IMR-90 (cell line): ENCODE results near the gene LIMCH1. TPM values are rescaled to one million over a fixed set of nuclear protein-coding genes. Genes with fewer than 3 reads are reported as not detected.

Experiments
- ATAC-seq: fragments of 200-7000 bp; cut with Tn5 transposase; 2 replicates; pipeline ENCODE4 v1.9.1; 2020; ENCODE audit warnings: low read depth, mild to moderate bottlenecking, moderate library complexity
- BruUV-seq: library from RNA; stranded (reverse); fragments of 400-500 nt; replicated peaks from 2 replicates; lab custom pipeline; 2021; lab: Mats Ljungman, UMichigan
- CTCF ChIA-PET: fragments of 300-600 bp; formaldehyde crosslinking; extraction: SDS; loops from one replicate; lab custom pipeline; 2021; ENCODE audit warnings: antibody characterized with exemption; lab: Yijun Ruan, JAX
- POLR2A ChIA-PET: fragments of 300-600 bp; sonication (Branson Sonifier 250); formaldehyde crosslinking; loops from one replicate; lab custom pipeline; 2022; ENCODE audit warnings: antibody characterized with exemption; ENCODE audit not compliant: unreplicated experiment; lab: Charles Lee
- DNase-seq: peaks from one replicate; pipeline ENCODE4 v3.0.0; 2013
- H2AFZ ChIP-seq: replicated peaks from 2 replicates; pipeline ENCODE3; 2013; ENCODE audit warnings: low read length, mild to moderate bottlenecking; ENCODE audit not compliant: poor library complexity
- H2AK5ac ChIP-seq: 2 replicates; pipeline ENCODE4 v1.6.1; 2013; ENCODE audit warnings: low read depth, low read length, inconsistent platforms
- H2AK9ac ChIP-seq: replicated peaks from 2 replicates; pipeline ENCODE3; 2013; ENCODE audit warnings: mild to moderate bottlenecking, low read depth, low read length, moderate library complexity; ENCODE audit not compliant: poor library complexity
- H2BK120ac ChIP-seq: 2 replicates; pipeline ENCODE4 v1.6.1; 2013; ENCODE audit warnings: low read depth, low read length, inconsistent platforms
- H2BK15ac ChIP-seq: 3 replicates; pipeline ENCODE4 v1.6.1; 2013; ENCODE audit warnings: low read depth, low read length, inconsistent platforms
- H2BK20ac ChIP-seq: 2 replicates; pipeline ENCODE4 v1.6.1; 2013; ENCODE audit warnings: low read depth, mild to moderate bottlenecking, inconsistent platforms, low read length, moderate library complexity
- H2BK5ac ChIP-seq: 2 replicates; pipeline ENCODE4 v1.6.1; 2013; ENCODE audit warnings: mild to moderate bottlenecking, low read depth, low read length, inconsistent platforms; ENCODE audit not compliant: poor library complexity, severe bottlenecking
- H3K14ac ChIP-seq: replicated peaks from 2 replicates; pipeline ENCODE4 v1.6.1; 2013; ENCODE audit warnings: low read depth, low read length, inconsistent platforms
- H3K18ac ChIP-seq: 2 replicates; pipeline ENCODE4 v1.6.1; 2013; ENCODE audit warnings: low read depth, low read length, control low read depth
- H3K23ac ChIP-seq: 2 replicates; pipeline ENCODE4 v1.6.1; 2013; ENCODE audit warnings: low read depth, low read length, inconsistent platforms
- H3K27ac ChIP-seq: 2 replicates; pipeline ENCODE4 v1.5.1; 2013; ENCODE audit warnings: mild to moderate bottlenecking, control low read depth, low read length; ENCODE audit not compliant: insufficient read depth
- H3K27me3 ChIP-seq: 2 replicates; pipeline ENCODE4 v1.6.1; 2013; ENCODE audit warnings: low read length; ENCODE audit not compliant: control insufficient read depth, insufficient read depth
- H3K36me3 ChIP-seq: 2 replicates; pipeline ENCODE4 v1.6.1; 2013; ENCODE audit warnings: low read length, mixed read lengths; ENCODE audit not compliant: control insufficient read depth, insufficient read depth
- H3K4ac ChIP-seq: 2 replicates; pipeline ENCODE4 v1.6.1; 2013; ENCODE audit warnings: low read depth, low read length, inconsistent platforms
- H3K4me1 ChIP-seq: 2 replicates; pipeline ENCODE4 v1.6.1; 2013; ENCODE audit warnings: low read length, mixed read lengths; ENCODE audit not compliant: control insufficient read depth, insufficient read depth
- H3K4me2 ChIP-seq: 2 replicates; pipeline ENCODE4 v1.6.1; 2013; ENCODE audit warnings: low read depth, mild to moderate bottlenecking, control low read depth, low read length, moderate library complexity
- H3K4me3 ChIP-seq: 2 replicates; pipeline ENCODE4 v1.5.1; 2013; ENCODE audit warnings: low read depth, mild to moderate bottlenecking, control low read depth, low read length, moderate library complexity; ENCODE audit not compliant: insufficient read depth
- H3K56ac ChIP-seq: 2 replicates; pipeline ENCODE4 v1.6.1; 2013; ENCODE audit warnings: low read length, inconsistent platforms; ENCODE audit not compliant: insufficient read depth; ENCODE audit errors: extremely low read depth
- H3K79me1 ChIP-seq, 2 experiments: 2 replicates each; pipeline ENCODE4 v1.6.1; 2013; ENCODE audit warnings: low read length in 2 of 2, inconsistent platforms in 1 of 2, low read depth in 1 of 2
- H3K9ac ChIP-seq: 2 replicates; pipeline ENCODE4 v1.6.1; 2013; ENCODE audit warnings: low read depth, low read length, control low read depth
- H3K9me1 ChIP-seq: 2 replicates; pipeline ENCODE4 v1.6.1; 2013; ENCODE audit warnings: low read length, inconsistent platforms; ENCODE audit not compliant: insufficient read depth
- H3K9me3 ChIP-seq: 2 replicates; pipeline ENCODE4 v1.6.1; 2013; ENCODE audit warnings: low read length; ENCODE audit not compliant: control insufficient read depth, insufficient read depth
- H4K20me1 ChIP-seq: 2 replicates; pipeline ENCODE4 v1.6.1; 2013; ENCODE audit warnings: low read length, inconsistent platforms; ENCODE audit not compliant: insufficient read depth
- H4K5ac ChIP-seq: 2 replicates; pipeline ENCODE4 v1.6.1; 2013; ENCODE audit warnings: mild to moderate bottlenecking, low read depth, low read length, control low read depth
- H4K8ac ChIP-seq, 2 experiments: 2 replicates each; pipeline ENCODE4 v1.6.1; 2013; ENCODE audit warnings: low read depth in 2 of 2, low read length in 2 of 2, control low read depth in 1 of 2, inconsistent platforms in 1 of 2
- H4K91ac ChIP-seq: 2 replicates; pipeline ENCODE4 v1.6.1; 2013; ENCODE audit warnings: low read depth, low read length, inconsistent platforms; ENCODE audit not compliant: insufficient read depth
- CHD1 ChIP-seq: IDR thresholded peaks from 2 replicates; pipeline ENCODE4 v1.6.1; 2012; ENCODE audit warnings: low read depth, low read length, improper control_type of control experiment
- ELK1 ChIP-seq: fragments of 150-350 bp; IDR thresholded peaks from 2 replicates; pipeline ENCODE4 v1.6.1; 2016; ENCODE audit warnings: low read depth, mild to moderate bottlenecking, low read length, moderate library complexity, borderline replicate concordance
- MAZ ChIP-seq: IDR thresholded peaks from 2 replicates; pipeline ENCODE4 v1.6.1; 2012; ENCODE audit warnings: low read depth, mild to moderate bottlenecking, low read length, improper control_type of control experiment, moderate library complexity, borderline replicate concordance
- POLR2A ChIP-seq: IDR thresholded peaks from 2 replicates; pipeline ENCODE4 v1.6.1; 2012; ENCODE audit warnings: mild to moderate bottlenecking, low read depth, low read length
- RFX5 ChIP-seq: IDR thresholded peaks from 2 replicates; pipeline ENCODE4 v1.8.0; 2012; ENCODE audit warnings: low read depth, mild to moderate bottlenecking, low read length, moderate library complexity
- SMC3 ChIP-seq: fragments of 150-350 bp; IDR thresholded peaks from 2 replicates; pipeline ENCODE4 v1.6.1; 2016; ENCODE audit warnings: low read depth, mild to moderate bottlenecking, antibody characterized with exemption, low read length, moderate library complexity
- WGBS, 2 experiments: methylation state at CpG; one replicate each; pipeline versions ENCODE4 v1.1.5 to v1.1.7; 2013; ENCODE audit warnings: missing lambda C conversion rate in 2 of 2; ENCODE audit not compliant: insufficient read length in 1 of 2; ENCODE audit errors: extremely low coverage in 2 of 2; 5-methylcytosine and 5-hydroxymethylcytosine counted together
- dilution Hi-C: fragments of 300-500 bp; cut with HindIII; formaldehyde crosslinking; loops from one replicate; pipeline ENCODE4 v1.14.3; 2018; ENCODE audit warnings: low sequenced_read_pairs; ENCODE audit not compliant: unreplicated experiment
- in situ Hi-C: fragments of 300-500 bp; cut with MboI; formaldehyde crosslinking; loops from 3 replicates; pipeline ENCODE4 v1.14.3; 2019; ENCODE audit warnings: low sequenced_read_pairs, inconsistent platforms, mixed read lengths
- intact Hi-C: fragments of 100-400 bp; cut with micrococcal nuclease; formaldehyde crosslinking; loops from 2 replicates; pipeline ENCODE4 v1.10.0; 2022
- polyA plus RNA-seq, 3 experiments: library from polyadenylated mRNA; depleted of rRNA; stranded (reverse); fragments of >200 nt; gene quantifications; 2 replicates each; pipeline ENCODE4 v1.2.3, GENCODE V29; 2012; ENCODE audit warnings: low replicate concordance in 1 of 3
- total RNA-seq: library from RNA; depleted of rRNA; stranded (reverse); fragments of >200 nt; gene quantifications from 2 replicates; pipeline ENCODE4 v1.2.3, GENCODE V29; 2012
- TF ChIP-seq, protein P1 (sequence below): conservative IDR thresholded peaks from 2 replicates; pipeline ENCODE4 v1.5.1; 2012; ENCODE audit warnings: mild to moderate bottlenecking, low read depth, low read length, improper control_type of control experiment

The LIMCH1 gene
- total and polyA plus RNA-seq, 2 of the 4 experiments (the other 2 are of a cell fraction) = 0.89 to 2.9 TPM

DNA sequence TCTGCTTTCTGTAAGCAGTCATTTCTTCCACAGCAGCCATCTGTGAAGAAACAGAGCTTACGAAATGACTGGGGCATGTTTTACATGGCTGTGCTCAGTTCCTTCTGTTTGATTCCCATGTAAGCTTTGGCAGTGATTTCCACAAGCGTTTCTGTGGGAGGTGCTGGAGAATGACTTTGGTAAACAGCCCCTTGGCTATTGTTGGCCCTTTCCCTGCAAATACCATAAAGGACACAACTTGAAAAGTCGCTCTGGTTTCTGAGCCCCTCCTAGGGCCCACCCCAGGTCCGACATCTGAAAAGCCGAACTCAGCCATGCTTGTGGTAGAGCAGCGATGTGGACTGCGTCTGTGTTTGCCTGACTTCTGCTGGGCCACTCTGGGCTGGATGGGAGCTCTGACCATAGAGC is 3.7 kb downstream of the LIMCH1 start:
- dilution Hi-C loops = no loop called here
- CTCF ChIA-PET = interaction anchor here (0.7 kb wide), 1 partner anchor 57 kb away, joined by 4 read pairs; no protein-coding TSS in a partner anchor
- H2AK5ac ChIP-seq = no peak overlapping the region

More for the DNA sequence above, 3.7 kb downstream of the LIMCH1 start:
- Histone ChIP-seq H3K27me3 (no peaks in the 10 kb centered on the region; the same call in 1 of the 2 replicates), H3K79me1 (no peaks in the 10 kb centered on the region), H2BK120ac (no peak overlapping the region), H3K4ac (no peak overlapping the region), H3K4me1 (no peaks in the 10 kb centered on the region), H2AFZ (no peak overlapping the region), H4K5ac (no peak overlapping the region), H3K9me3 (no peaks in the 10 kb centered on the region), H4K20me1 (no peaks in the 10 kb centered on the region), H3K9ac (no peak overlapping the region), H2BK15ac (no peak overlapping the region), H2BK5ac (no peak overlapping the region), H3K18ac (no peak overlapping the region), H3K36me3 (no peaks in the 10 kb centered on the region), H3K14ac (no peak overlapping the region), H2BK20ac (no peak overlapping the region), H4K91ac (no peak overlapping the region), H3K4me2 (no peak overlapping the region), H3K9me1 (no peaks in the 10 kb centered on the region), H3K23ac (no peak overlapping the region), H3K56ac (no peak overlapping the region), H3K4me3 (no peak overlapping the region), H3K27ac (no peak overlapping the region), H4K8ac (no peak overlapping the region), H2AK9ac (no peak overlapping the region)
- in situ Hi-C loops = no loop called here
- POLR2A ChIA-PET = no interaction called here
- no peak for DNase-seq
- BruUV-seq = no TSS peak
- intact Hi-C loops = no loop called here
- no peak for ATAC-seq
- WGBS, 2 experiments = no CpG with 5 or more reads among the region's 7 CpGs
- TF ChIP-seq MAZ (no peak), CHD1 (no peak), RFX5 (no peak), SMC3 (no peak), ELK1 (no peak), POLR2A (no peak)
- TF ChIP-seq, protein P1, sequence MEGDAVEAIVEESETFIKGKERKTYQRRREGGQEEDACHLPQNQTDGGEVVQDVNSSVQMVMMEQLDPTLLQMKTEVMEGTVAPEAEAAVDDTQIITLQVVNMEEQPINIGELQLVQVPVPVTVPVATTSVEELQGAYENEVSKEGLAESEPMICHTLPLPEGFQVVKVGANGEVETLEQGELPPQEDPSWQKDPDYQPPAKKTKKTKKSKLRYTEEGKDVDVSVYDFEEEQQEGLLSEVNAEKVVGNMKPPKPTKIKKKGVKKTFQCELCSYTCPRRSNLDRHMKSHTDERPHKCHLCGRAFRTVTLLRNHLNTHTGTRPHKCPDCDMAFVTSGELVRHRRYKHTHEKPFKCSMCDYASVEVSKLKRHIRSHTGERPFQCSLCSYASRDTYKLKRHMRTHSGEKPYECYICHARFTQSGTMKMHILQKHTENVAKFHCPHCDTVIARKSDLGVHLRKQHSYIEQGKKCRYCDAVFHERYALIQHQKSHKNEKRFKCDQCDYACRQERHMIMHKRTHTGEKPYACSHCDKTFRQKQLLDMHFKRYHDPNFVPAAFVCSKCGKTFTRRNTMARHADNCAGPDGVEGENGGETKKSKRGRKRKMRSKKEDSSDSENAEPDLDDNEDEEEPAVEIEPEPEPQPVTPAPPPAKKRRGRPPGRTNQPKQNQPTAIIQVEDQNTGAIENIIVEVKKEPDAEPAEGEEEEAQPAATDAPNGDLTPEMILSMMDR = no peak
